Measurements from ENCODE around the gene FAM227A.

FAM227A gene

DNA sequence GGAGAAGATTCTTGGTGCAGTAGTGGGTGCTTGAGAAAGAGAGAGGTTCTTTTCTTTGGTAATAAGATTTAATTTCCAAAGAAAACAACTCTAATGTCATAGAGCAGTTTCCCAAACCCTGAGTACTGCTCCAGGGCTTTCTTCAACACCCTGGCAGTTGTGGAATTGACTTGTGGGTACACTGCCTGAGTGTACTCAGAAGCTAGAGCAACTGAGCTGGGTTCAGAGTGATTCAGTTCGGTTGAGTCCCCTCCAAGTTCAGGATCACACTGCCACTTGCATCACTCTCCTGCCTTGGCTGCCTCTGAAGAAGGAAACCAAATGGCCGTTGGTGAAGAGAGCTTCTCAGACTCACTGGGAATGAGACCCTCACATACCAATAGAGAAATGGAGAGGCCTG, 91.5 kb downstream of the FAM227A start:
- H3K27ac ChIP-seq, result no peak overlapping the region
- no peak for TF ChIP-seq CTCF (conservative IDR thresholded peaks at IDR 0.05)

DNA sequence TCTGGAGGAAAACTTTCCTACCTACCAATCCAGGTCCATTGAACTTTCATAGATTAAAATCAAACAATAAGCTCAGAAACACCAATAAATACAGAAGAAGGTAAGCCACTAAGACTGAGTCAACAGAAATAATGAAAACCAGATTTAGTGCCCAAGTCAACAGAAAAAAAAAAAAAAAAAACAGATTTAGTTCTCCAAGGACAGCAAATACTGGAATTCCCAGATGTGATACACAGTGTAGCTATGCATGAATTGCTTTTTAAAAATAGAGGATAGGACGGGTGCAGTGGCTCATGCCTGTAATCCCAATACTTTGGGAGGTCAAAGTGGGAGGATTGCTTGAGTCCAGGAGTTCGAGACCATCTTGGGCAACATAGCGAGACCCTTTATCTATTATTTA, 101.9 kb downstream of the FAM227A start:
- TF ChIP-seq CTCF (conservative IDR thresholded peaks at IDR 0.05), result no peak
- 0 out of 2 replicates have a peak overlapping the region, but pooled peaks have one; percentile 4 for H3K27ac ChIP-seq

GRCh38 chr22:38549101-38549894, 106.9 kb downstream of the FAM227A start:
- H3K27ac ChIP-seq, result no peak overlapping the region; the same call in 1 of the 2 replicates
- TF ChIP-seq CTCF (conservative IDR thresholded peaks at IDR 0.05), result no peak

GRCh38 chr22:38540701-38541100, 115.5 kb downstream of the FAM227A start:
- no peak overlapping the region for H3K27ac ChIP-seq
- no peak for TF ChIP-seq CTCF (conservative IDR thresholded peaks at IDR 0.05)

DNA sequence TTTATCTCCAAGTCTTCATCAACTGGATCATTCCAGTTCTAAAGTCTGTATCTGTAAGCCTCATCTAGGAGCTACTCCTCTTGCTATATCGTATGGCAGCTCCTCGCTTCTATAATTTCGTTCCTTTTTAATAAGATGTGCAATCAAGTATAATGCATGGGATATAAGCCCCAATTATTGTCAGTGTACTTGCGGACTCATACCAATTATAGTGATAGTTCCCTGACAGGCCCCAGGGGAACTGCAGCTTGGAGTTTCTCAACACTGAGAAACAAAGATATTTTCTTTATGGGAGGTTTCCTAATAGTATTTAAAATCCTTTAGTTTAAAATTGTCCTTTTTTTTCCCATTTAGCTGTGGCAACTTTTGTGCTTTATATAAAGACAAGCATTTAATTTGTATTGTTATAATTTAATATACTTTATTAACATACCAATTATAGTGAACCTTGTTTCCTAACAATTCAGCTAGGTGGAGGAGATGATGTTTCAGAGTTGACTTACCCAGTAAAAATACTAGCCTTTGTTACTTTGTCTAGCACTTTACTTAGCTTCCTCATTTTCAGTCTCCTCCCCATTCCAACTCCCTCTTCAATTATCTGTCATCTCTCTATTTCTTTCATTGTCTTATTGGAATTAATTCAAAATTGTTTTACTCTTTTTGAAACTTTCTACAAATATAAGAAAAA, 124.8 kb downstream of the FAM227A start:
- no peak for TF ChIP-seq CTCF (conservative IDR thresholded peaks at IDR 0.05)
- no peak overlapping the region for H3K27ac ChIP-seq
